ENCODE results near the gene CCDC177. TPM values are rescaled to one million over a fixed set of nuclear protein-coding genes. Genes with fewer than 3 reads are reported as not detected.

Gene CCDC177
- total and polyA plus RNA-seq, 5 donors from 2014 or later = not detected

- DNase-seq = no peak
- H3K4me3 Mint-ChIP-seq = no peak overlapping the region
- H3K9me3 Mint-ChIP-seq = no peaks in the 10 kb centered on the region
- ATAC-seq (ENCODE audit: low read depth in 2 of 2) = no peak
- H3K36me3 Mint-ChIP-seq = no peaks in the 10 kb centered on the region
- peaks cover 30% of the 10 kb centered on the region for H3K27me3 Mint-ChIP-seq
- no peak overlapping the region for H3K27ac Mint-ChIP-seq
- Histone ChIP-seq H3K4me3 (ENCODE audit: low read depth, low read length) (no peak overlapping the region), H3K9me3 (ENCODE audit: control insufficient read depth in 2 of 2, low read length in 2 of 2) (no peaks in the 10 kb centered on the region), H3K36me3 (ENCODE audit: control insufficient read depth, insufficient read depth, low read length) (no peaks in the 10 kb centered on the region), H3K27me3 (ENCODE audit: control insufficient read depth, insufficient read depth, low read length) (peaks cover 2% of the 10 kb centered on the region), H3K4me1 (ENCODE audit: control insufficient read depth, insufficient read depth, low read length, poor library complexity, severe bottlenecking) (no peaks in the 10 kb centered on the region), H3K27ac (ENCODE audit: insufficient read depth, low read length, poor library complexity, severe bottlenecking) (no peak overlapping the region)
- H3K4me1 Mint-ChIP-seq = peaks cover 0 to 2% (median 0%) of the 10 kb centered on the region in 4 donors
These were observed 7.5 kb upstream of the CCDC177 start for GRCh38 chr14:69582212-69582611.

DNA sequence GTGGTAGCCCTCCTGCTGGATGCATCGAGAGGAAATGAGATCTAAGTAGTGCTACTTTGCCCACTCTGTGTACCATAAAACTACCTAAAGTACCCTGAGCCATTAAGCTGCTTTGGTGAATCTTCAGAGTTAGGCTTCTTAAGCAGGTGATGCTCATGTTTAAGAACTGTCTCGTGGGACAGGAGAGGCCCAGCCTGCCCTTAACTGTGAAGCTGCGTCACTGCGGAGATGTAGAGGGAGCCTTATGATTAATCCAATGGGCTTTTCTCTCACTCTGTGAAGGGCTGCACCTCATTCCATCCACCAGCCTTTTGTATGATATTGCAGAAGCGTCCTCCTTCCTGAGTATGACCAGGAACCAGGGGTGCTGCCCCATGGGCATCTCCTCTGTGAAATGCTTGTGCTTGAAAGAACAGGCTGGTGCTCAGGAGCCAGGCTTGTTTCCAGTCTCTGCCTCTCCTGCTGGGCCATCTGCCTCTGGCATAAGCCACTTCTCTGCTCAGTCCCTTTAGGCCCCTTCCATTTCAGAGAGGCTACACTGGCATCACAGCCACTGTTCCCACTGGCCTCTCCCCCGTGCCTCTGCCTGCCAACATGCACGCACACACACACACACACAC, 6.8 kb upstream of the CCDC177 start:
- Mint-ChIP-seq H3K4me1 (peaks cover 0 to 2% (median 0%) of the 10 kb centered on the region in 4 donors), H3K27ac (no peak overlapping the region), H3K4me3 (no peak overlapping the region), H3K36me3 (no peaks in the 10 kb centered on the region), H3K9me3 (no peaks in the 10 kb centered on the region), H3K27me3 (peaks cover 35% of the 10 kb centered on the region)
- Histone ChIP-seq H3K36me3 (ENCODE audit: control insufficient read depth, insufficient read depth, low read length) (no peaks in the 10 kb centered on the region), H3K27ac (ENCODE audit: insufficient read depth, low read length, poor library complexity, severe bottlenecking) (no peak overlapping the region), H3K27me3 (ENCODE audit: control insufficient read depth, insufficient read depth, low read length) (peaks cover 5% of the 10 kb centered on the region), H3K4me3 (ENCODE audit: low read depth, low read length) (no peak overlapping the region), H3K9me3 (ENCODE audit: control insufficient read depth in 2 of 2, low read length in 2 of 2) (no peaks in the 10 kb centered on the region), H3K4me1 (ENCODE audit: control insufficient read depth, insufficient read depth, low read length, poor library complexity, severe bottlenecking) (no peaks in the 10 kb centered on the region)
- no peak for DNase-seq
- ATAC-seq (ENCODE audit: low read depth in 2 of 2) = no peak

GRCh38 chr14:69580009-69580577, 5.4 kb upstream of the CCDC177 start:
- Histone ChIP-seq H3K4me1 (ENCODE audit: control insufficient read depth, insufficient read depth, low read length, poor library complexity, severe bottlenecking) (no peaks in the 10 kb centered on the region), H3K27ac (ENCODE audit: insufficient read depth, low read length, poor library complexity, severe bottlenecking) (no peak overlapping the region), H3K9me3 (ENCODE audit: control insufficient read depth in 2 of 2, low read length in 2 of 2) (no peaks in the 10 kb centered on the region), H3K27me3 (ENCODE audit: control insufficient read depth, insufficient read depth, low read length) (peaks cover 10% of the 10 kb centered on the region), H3K4me3 (ENCODE audit: low read depth, low read length) (no peak overlapping the region), H3K36me3 (ENCODE audit: control insufficient read depth, insufficient read depth, low read length) (no peaks in the 10 kb centered on the region)
- DNase-seq = peak in 1 of 3 donors; percentile 38
- peak overlapping the region in 1 of 3 donors; percentile 36 for H3K27ac Mint-ChIP-seq
- H3K36me3 Mint-ChIP-seq = no peaks in the 10 kb centered on the region
- no peak overlapping the region for H3K4me3 Mint-ChIP-seq
- H3K4me1 Mint-ChIP-seq = peaks cover 0 to 2% (median 0%) of the 10 kb centered on the region in 4 donors
- H3K27me3 Mint-ChIP-seq = peaks cover 45% of the 10 kb centered on the region
- no peaks in the 10 kb centered on the region for H3K9me3 Mint-ChIP-seq
- ATAC-seq (ENCODE audit: low read depth in 2 of 2) = no peak

GRCh38 chr14:69579476-69579875, 4.8 kb upstream of the CCDC177 start:
- no peaks in the 10 kb centered on the region for H3K36me3 ChIP-seq (ENCODE audit: control insufficient read depth, insufficient read depth, low read length)
- Mint-ChIP-seq H3K4me3 (no peak overlapping the region), H3K36me3 (no peaks in the 10 kb centered on the region), H3K27ac (peak overlapping the region in 1 of 3 donors; percentile 36), H3K27me3 (peaks cover 45% of the 10 kb centered on the region), H3K9me3 (no peaks in the 10 kb centered on the region), H3K4me1 (peaks cover 0 to 6% (median 3%) of the 10 kb centered on the region in 4 donors)
- DNase-seq (no peak), ATAC-seq (ENCODE audit: low read depth in 2 of 2) (no peak)
- H3K4me3 ChIP-seq (ENCODE audit: low read depth, low read length) = no peak overlapping the region
- no peak overlapping the region for H3K27ac ChIP-seq (ENCODE audit: insufficient read depth, low read length, poor library complexity, severe bottlenecking)
- H3K4me1 ChIP-seq (ENCODE audit: control insufficient read depth, insufficient read depth, low read length, poor library complexity, severe bottlenecking) = peaks cover 3% of the 10 kb centered on the region
- H3K27me3 ChIP-seq (ENCODE audit: control insufficient read depth, insufficient read depth, low read length) = peaks cover 10% of the 10 kb centered on the region
- H3K9me3 ChIP-seq (ENCODE audit: control insufficient read depth in 2 of 2, low read length in 2 of 2) = no peaks in the 10 kb centered on the region

DNA sequence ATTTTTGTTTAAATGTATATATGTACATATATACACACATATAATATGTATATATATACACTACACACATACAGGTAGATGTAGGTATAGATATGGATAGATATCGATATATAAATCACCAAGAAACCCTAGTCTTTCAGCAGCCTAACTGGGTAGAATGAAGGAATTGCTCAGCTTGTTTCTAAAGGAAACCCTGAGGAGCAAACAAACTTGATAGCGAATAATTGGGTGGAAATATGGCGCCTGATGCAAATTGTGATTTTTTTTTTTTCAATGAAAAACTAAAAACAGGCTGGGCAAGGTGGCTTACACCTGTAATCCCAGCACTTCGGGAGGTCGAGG, 254 bp upstream of the CCDC177 start:
- no peak overlapping the region for H3K27ac ChIP-seq (ENCODE audit: insufficient read depth, low read length, poor library complexity, severe bottlenecking)
- H3K9me3 Mint-ChIP-seq = no peaks in the 10 kb centered on the region
- peaks cover 0 to 13% (median 6%) of the 10 kb centered on the region in 4 donors for H3K4me1 Mint-ChIP-seq
- DNase-seq = no peak
- H3K27me3 ChIP-seq (ENCODE audit: control insufficient read depth, insufficient read depth, low read length) = peaks cover 20% of the 10 kb centered on the region
- H3K27me3 Mint-ChIP-seq = peaks cover 68% of the 10 kb centered on the region
- H3K9me3 ChIP-seq (ENCODE audit: control insufficient read depth in 2 of 2, low read length in 2 of 2) = no peaks in the 10 kb centered on the region
- peaks cover 19% of the 10 kb centered on the region for H3K4me1 ChIP-seq (ENCODE audit: control insufficient read depth, insufficient read depth, low read length, poor library complexity, severe bottlenecking)
- no peaks in the 10 kb centered on the region for H3K36me3 Mint-ChIP-seq
- no peak overlapping the region for H3K4me3 ChIP-seq (ENCODE audit: low read depth, low read length)
- H3K36me3 ChIP-seq (ENCODE audit: control insufficient read depth, insufficient read depth, low read length) = no peaks in the 10 kb centered on the region
- H3K4me3 Mint-ChIP-seq = peak overlapping the region; percentile 37 to 90 (median 85)
- H3K27ac Mint-ChIP-seq = no peak overlapping the region
- ATAC-seq (ENCODE audit: low read depth in 2 of 2) = no peak

DNA sequence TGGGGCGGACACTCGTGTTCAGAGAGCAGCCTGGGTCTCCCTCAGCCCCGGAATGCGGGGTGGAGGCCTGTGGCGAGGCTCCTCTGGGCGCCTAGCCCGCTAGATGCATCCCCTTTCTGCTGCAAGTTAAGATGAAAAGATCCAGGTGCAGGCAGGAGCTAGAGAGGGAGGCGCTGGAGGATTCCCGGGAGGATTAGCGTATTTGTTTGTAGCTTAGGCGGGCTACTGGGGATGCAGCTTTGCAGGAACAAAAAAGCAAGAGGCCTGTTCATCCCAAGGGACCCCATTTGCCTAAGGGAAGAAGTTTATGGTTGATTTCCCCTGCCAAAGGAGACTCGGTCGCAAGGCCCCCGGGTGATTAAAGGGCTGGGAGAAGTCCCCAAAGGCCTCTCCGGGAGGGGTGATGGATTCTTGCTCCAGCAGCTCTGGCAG, 824 bp downstream of the CCDC177 start:
- Mint-ChIP-seq H3K9me3 (no peaks in the 10 kb centered on the region), H3K4me1 (peaks cover 0 to 13% (median 6%) of the 10 kb centered on the region in 4 donors), H3K27me3 (peaks cover 67% of the 10 kb centered on the region), H3K36me3 (no peaks in the 10 kb centered on the region), H3K27ac (no peak overlapping the region), H3K4me3 (peak overlapping the region in 2 of 4 donors; percentile 84 to 90)
- H3K36me3 ChIP-seq (ENCODE audit: control insufficient read depth, insufficient read depth, low read length) = no peaks in the 10 kb centered on the region
- ATAC-seq (ENCODE audit: low read depth in 2 of 2) (no peak), DNase-seq (no peak)
- H3K4me3 ChIP-seq (ENCODE audit: low read depth, low read length) = no peak overlapping the region
- no peaks in the 10 kb centered on the region for H3K9me3 ChIP-seq (ENCODE audit: control insufficient read depth in 2 of 2, low read length in 2 of 2)
- H3K4me1 ChIP-seq (ENCODE audit: control insufficient read depth, insufficient read depth, low read length, poor library complexity, severe bottlenecking) = peaks cover 19% of the 10 kb centered on the region
- H3K27ac ChIP-seq (ENCODE audit: insufficient read depth, low read length, poor library complexity, severe bottlenecking) = no peak overlapping the region
- peaks cover 28% of the 10 kb centered on the region for H3K27me3 ChIP-seq (ENCODE audit: control insufficient read depth, insufficient read depth, low read length)

GRCh38 chr14:69573205-69573830, 1.4 kb downstream of the CCDC177 start:
- no peak overlapping the region for H3K4me3 ChIP-seq (ENCODE audit: low read depth, low read length)
- Mint-ChIP-seq H3K4me3 (peak overlapping the region in 2 of 4 donors; percentile 84 to 90), H3K27ac (no peak overlapping the region), H3K36me3 (no peaks in the 10 kb centered on the region), H3K4me1 (peaks cover 0 to 13% (median 6%) of the 10 kb centered on the region in 4 donors), H3K9me3 (no peaks in the 10 kb centered on the region), H3K27me3 (peaks cover 70% of the 10 kb centered on the region)
- H3K36me3 ChIP-seq (ENCODE audit: control insufficient read depth, insufficient read depth, low read length) = no peaks in the 10 kb centered on the region
- peaks cover 28% of the 10 kb centered on the region for H3K27me3 ChIP-seq (ENCODE audit: control insufficient read depth, insufficient read depth, low read length)
- peaks cover 19% of the 10 kb centered on the region for H3K4me1 ChIP-seq (ENCODE audit: control insufficient read depth, insufficient read depth, low read length, poor library complexity, severe bottlenecking)
- DNase-seq = no peak
- no peaks in the 10 kb centered on the region for H3K9me3 ChIP-seq (ENCODE audit: control insufficient read depth in 2 of 2, low read length in 2 of 2)
- no peak for ATAC-seq (ENCODE audit: low read depth in 2 of 2)
- no peak overlapping the region for H3K27ac ChIP-seq (ENCODE audit: insufficient read depth, low read length, poor library complexity, severe bottlenecking)

DNA sequence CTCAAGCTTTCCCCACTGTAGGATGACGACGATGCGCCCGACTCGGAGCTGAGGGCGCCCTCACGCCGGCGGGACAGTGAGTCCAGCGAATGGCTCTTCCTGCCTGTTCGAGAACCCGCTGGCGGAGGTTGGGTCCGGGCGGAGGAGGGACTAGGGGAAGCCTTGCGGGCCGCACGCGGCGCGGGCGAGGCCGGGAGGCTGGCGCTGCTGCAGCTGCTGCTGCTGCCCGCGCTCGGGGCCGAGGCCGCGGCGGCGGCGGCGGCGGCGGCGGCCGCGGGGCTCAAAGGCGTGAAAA, 1.9 kb downstream of the CCDC177 start:
- H3K9me3 ChIP-seq (ENCODE audit: control insufficient read depth in 2 of 2, low read length in 2 of 2) = no peaks in the 10 kb centered on the region
- peaks cover 0 to 13% (median 6%) of the 10 kb centered on the region in 4 donors for H3K4me1 Mint-ChIP-seq
- no peaks in the 10 kb centered on the region for H3K36me3 Mint-ChIP-seq
- no peaks in the 10 kb centered on the region for H3K9me3 Mint-ChIP-seq
- no peak overlapping the region for H3K4me3 ChIP-seq (ENCODE audit: low read depth, low read length)
- H3K4me3 Mint-ChIP-seq = peak overlapping the region in 1 of 4 donors; percentile 41
- ATAC-seq (ENCODE audit: low read depth in 2 of 2) (no peak), DNase-seq (no peak)
- H3K27ac Mint-ChIP-seq = no peak overlapping the region
- H3K27me3 Mint-ChIP-seq = peaks cover 76% of the 10 kb centered on the region
- H3K4me1 ChIP-seq (ENCODE audit: control insufficient read depth, insufficient read depth, low read length, poor library complexity, severe bottlenecking) = peaks cover 19% of the 10 kb centered on the region
- H3K36me3 ChIP-seq (ENCODE audit: control insufficient read depth, insufficient read depth, low read length) = no peaks in the 10 kb centered on the region
- no peak overlapping the region for H3K27ac ChIP-seq (ENCODE audit: insufficient read depth, low read length, poor library complexity, severe bottlenecking)
- H3K27me3 ChIP-seq (ENCODE audit: control insufficient read depth, insufficient read depth, low read length) = peaks cover 32% of the 10 kb centered on the region

All from CD4-positive, CD25-positive, alpha-beta regulatory T cell (primary cell).